ENCODE measurements around the gene SCAF1. TPM values are rescaled to one million over a fixed set of nuclear protein-coding genes. Genes with fewer than 3 reads are reported as not detected.

SCAF1 gene
- polyA plus RNA-seq, 1 experiment, result 3.4 TPM

DNA sequence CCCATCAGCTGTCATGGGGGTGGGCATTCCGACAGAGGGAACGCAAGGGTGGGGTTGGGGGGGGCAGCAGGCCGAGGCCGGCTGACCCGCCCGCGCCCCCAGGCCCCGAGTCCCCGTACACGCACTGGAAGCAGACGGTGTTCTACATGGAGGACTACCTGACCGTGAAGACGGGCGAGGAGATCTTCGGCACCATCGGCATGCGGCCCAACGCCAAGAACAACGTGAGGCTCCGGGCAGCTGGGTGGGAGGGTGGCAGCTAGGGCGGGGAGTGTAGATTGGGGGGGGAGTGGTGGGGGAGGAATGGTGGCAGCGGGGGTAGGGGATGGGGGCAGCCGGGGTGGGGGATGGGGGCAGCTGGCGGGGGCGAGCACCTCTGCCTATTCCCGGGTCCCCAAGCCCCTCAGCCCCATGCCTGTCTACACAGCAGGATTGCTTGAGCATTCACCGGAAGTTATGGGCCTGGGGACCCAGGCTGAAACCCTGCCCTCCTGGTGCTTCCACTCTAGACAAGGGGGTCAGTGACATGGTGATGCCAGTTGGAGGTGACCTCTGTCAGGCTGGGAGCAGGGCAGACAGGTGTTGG, 44.6 kb downstream of the SCAF1 start:
- ChIA-PET POLR2A (no interaction called here), CTCF (interaction anchor here (0.7 to 1.4 kb wide), 3 partner anchors 9 to 1112 kb away, joined by 3 to 6 read pairs (median 3); partner anchors contain the start of gene PRMT1)
- TF ChIP-seq, protein P1, sequence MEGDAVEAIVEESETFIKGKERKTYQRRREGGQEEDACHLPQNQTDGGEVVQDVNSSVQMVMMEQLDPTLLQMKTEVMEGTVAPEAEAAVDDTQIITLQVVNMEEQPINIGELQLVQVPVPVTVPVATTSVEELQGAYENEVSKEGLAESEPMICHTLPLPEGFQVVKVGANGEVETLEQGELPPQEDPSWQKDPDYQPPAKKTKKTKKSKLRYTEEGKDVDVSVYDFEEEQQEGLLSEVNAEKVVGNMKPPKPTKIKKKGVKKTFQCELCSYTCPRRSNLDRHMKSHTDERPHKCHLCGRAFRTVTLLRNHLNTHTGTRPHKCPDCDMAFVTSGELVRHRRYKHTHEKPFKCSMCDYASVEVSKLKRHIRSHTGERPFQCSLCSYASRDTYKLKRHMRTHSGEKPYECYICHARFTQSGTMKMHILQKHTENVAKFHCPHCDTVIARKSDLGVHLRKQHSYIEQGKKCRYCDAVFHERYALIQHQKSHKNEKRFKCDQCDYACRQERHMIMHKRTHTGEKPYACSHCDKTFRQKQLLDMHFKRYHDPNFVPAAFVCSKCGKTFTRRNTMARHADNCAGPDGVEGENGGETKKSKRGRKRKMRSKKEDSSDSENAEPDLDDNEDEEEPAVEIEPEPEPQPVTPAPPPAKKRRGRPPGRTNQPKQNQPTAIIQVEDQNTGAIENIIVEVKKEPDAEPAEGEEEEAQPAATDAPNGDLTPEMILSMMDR (IDR thresholded peaks at IDR 0.05; ENCODE audit: insufficient read depth, low read depth, low read length), result no peak
- H3K4me3 ChIP-seq (ENCODE audit: low read depth, low read length), result no peak overlapping the region
- DNase-seq (ENCODE audit: low read depth), result no peak
- no peaks in the 10 kb centered on the region for H3K27me3 ChIP-seq (ENCODE audit: control insufficient read depth, insufficient read depth, low read length)
- H3K36me3 ChIP-seq (ENCODE audit: control insufficient read depth, insufficient read depth, low read length), result peaks cover 34% of the 10 kb centered on the region

GRCh38 chr19:49687150-49687549, 45.1 kb downstream of the SCAF1 start:
- TF ChIP-seq, protein P1 (IDR thresholded peaks at IDR 0.05; ENCODE audit: insufficient read depth, low read depth, low read length), result no peak
- ChIA-PET POLR2A (no interaction called here), CTCF (interaction anchor here (0.7 to 1.4 kb wide), 2 partner anchors 117 to 1111 kb away, joined by 3 to 6 read pairs; no protein-coding TSS in a partner anchor)
- H3K27me3 ChIP-seq (ENCODE audit: control insufficient read depth, insufficient read depth, low read length), result no peaks in the 10 kb centered on the region
- no peak for DNase-seq (ENCODE audit: low read depth)
- H3K4me3 ChIP-seq (ENCODE audit: low read depth, low read length), result no peak overlapping the region
- H3K36me3 ChIP-seq (ENCODE audit: control insufficient read depth, insufficient read depth, low read length), result peaks cover 29% of the 10 kb centered on the region

- Histone ChIP-seq H3K27me3 (ENCODE audit: control insufficient read depth, insufficient read depth, low read length) (no peaks in the 10 kb centered on the region), H3K4me3 (ENCODE audit: low read depth, low read length) (no peak overlapping the region), H3K36me3 (ENCODE audit: control insufficient read depth, insufficient read depth, low read length) (peaks cover 26% of the 10 kb centered on the region)
- DNase-seq (ENCODE audit: low read depth), result no peak
- TF ChIP-seq, protein P1 (IDR thresholded peaks at IDR 0.05; ENCODE audit: insufficient read depth, low read depth, low read length), result no peak
- CTCF ChIA-PET, result interaction anchor here (1.4 to 3.9 kb wide), 2 partner anchors 8 to 118 kb away, joined by 6 to 41 read pairs; no protein-coding TSS in a partner anchor
- POLR2A ChIA-PET, result no interaction called here
Measured at GRCh38 chr19:49687566-49688316, 45.7 kb downstream of the SCAF1 start.

GRCh38 chr19:49688531-49689132, 46.6 kb downstream of the SCAF1 start:
- Histone ChIP-seq H3K36me3 (ENCODE audit: control insufficient read depth, insufficient read depth, low read length) (peaks cover 26% of the 10 kb centered on the region), H3K4me3 (ENCODE audit: low read depth, low read length) (no peak overlapping the region), H3K27me3 (ENCODE audit: control insufficient read depth, insufficient read depth, low read length) (no peaks in the 10 kb centered on the region)
- POLR2A ChIA-PET, result no interaction called here
- DNase-seq (ENCODE audit: low read depth), result no peak
- TF ChIP-seq, protein P1 (IDR thresholded peaks at IDR 0.05; ENCODE audit: insufficient read depth, low read depth, low read length), result no peak
- CTCF ChIA-PET, result interaction anchor here (0.8 to 3.9 kb wide), 2 partner anchors 9 to 73 kb away, joined by 3 to 41 read pairs; no protein-coding TSS in a partner anchor

Measured in BJ (cell line).